Measurements from ENCODE around the gene IDH3B.

IDH3B gene

DNA sequence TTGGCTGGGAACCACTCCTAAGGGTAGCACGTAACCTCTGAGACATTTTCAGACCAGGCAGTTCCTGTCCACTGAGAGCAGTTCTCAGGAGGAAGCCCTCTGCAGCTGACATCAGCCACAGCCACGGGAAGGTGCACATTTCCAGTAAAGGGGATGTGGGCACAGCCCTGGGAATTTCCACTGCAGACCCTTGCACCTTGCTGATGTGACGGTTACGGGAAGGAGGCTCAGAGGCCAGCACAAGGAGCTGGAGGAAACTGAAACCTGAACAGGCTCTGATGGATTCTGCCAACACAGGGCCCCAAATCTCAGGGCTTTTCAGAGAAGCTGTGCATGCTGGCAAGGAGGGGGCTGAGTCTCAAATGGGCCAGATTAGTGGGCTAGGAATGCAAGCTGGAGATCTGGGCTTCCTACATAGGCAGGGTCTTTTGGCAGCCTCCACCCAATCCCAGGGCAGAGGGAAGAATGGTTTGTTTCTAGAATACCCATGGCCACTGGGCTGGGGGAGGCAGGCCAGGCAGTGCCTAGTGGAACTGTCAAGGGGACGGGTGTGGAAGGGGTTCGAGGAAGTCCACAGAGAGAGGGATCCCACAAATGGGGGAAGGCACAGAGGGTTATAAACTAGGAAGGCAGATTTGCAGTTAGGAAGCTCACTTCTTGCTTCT lies 42.8 kb upstream of the IDH3B start:
- H3K4me3 ChIP-seq (ENCODE audit: low read depth, low read length) = no peak overlapping the region
- TF ChIP-seq, protein P1, sequence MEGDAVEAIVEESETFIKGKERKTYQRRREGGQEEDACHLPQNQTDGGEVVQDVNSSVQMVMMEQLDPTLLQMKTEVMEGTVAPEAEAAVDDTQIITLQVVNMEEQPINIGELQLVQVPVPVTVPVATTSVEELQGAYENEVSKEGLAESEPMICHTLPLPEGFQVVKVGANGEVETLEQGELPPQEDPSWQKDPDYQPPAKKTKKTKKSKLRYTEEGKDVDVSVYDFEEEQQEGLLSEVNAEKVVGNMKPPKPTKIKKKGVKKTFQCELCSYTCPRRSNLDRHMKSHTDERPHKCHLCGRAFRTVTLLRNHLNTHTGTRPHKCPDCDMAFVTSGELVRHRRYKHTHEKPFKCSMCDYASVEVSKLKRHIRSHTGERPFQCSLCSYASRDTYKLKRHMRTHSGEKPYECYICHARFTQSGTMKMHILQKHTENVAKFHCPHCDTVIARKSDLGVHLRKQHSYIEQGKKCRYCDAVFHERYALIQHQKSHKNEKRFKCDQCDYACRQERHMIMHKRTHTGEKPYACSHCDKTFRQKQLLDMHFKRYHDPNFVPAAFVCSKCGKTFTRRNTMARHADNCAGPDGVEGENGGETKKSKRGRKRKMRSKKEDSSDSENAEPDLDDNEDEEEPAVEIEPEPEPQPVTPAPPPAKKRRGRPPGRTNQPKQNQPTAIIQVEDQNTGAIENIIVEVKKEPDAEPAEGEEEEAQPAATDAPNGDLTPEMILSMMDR (IDR thresholded peaks at IDR 0.05; ENCODE audit: borderline replicate concordance, insufficient read depth, low read depth, low read length) = no peak

DNA sequence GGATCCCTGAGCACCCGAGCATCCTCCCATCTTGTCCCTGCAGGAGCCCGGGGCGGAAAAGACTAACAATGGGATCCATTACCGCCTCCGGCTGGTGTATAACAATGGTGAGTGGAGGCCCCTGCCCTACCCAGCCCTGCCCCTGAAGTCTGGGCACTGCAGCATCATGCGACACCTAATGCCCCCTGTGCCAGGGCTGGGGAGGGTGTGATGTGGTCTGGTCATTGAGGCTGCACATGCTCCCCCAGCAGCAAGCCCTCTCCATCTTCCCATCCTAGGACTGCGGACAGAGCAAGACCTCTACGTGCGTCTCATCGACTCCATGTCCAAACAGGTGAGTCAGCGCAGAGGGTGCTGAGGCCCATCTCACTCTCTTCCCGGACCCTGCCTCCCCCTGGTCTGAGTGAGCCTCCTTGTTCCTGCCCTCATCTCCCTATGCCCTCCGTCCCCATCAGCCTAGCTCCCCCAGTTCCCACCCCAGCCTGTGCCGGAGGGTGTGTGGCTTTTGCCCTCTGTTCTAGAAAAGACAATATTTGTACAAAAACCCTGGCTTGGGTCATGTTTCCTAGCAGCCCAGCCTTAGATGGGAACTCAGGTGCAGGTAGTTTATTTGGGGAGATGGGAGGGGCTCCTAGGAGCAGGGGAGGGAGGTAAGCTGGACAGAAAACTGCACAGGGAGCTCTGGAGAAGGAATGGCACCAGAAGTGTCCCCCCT lies 42.1 kb upstream of the IDH3B start:
- TF ChIP-seq, protein P1 (IDR thresholded peaks at IDR 0.05; ENCODE audit: borderline replicate concordance, insufficient read depth, low read depth, low read length) = no peak
- no peak overlapping the region for H3K4me3 ChIP-seq (ENCODE audit: low read depth, low read length)

DNA sequence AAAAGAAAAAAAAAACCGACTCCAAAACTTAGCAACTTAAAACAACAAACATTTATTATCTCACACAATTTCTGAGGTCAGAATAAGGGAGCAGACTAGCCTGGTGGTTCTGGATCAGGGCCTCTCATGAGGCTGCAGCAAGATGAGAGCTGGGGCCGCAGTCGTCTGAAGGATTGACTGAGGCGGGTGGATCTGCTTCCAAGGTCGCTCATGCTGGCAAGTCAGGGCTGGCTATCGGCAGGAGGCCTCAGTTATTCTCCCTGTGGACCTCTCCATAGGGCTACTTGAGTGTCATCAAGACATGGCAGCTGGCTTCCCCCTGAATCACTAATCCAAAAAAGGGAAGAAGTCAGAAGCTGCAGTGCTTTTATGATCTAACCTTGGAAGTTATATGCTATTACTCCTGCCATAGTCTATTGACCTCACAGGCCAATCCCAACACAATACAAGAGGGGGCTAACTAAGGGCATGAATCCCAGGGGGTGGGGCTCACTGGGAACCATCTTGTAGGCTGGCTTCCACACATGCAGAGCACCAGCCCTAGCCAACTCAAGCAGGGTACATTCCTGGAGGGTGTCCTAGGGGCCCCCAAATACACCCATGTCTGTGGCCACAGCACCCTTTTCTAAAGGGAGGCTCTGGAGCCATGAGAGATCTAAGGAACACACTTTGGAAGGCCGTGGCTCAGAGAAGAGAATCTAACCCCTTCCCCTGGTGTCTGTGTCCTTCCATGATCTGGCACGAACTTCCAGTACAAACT lies 39.9 kb upstream of the IDH3B start:
- TF ChIP-seq, protein P1 (IDR thresholded peaks at IDR 0.05; ENCODE audit: borderline replicate concordance, insufficient read depth, low read depth, low read length) = no peak
- H3K4me3 ChIP-seq (ENCODE audit: low read depth, low read length) = no peak overlapping the region

DNA sequence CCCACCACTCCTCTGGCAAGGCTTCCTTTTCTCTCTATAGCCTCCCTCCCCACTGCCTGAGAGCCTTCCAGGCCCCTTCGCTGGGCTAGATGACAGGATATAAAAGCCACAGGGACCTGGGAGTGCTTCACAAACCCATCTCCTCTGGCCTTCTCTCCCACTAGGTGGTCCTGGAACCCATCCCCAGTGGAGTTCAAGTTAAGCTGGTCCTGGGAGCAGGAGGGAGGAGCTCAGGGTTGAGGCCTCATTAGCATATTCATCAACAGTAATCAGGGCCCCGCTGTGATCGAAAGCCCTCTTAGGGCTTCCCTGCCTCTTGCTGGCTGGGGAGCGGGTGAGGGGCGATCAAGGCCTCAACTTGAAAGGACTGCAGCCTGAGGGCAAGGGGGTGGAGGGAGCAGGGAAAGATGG lies 37.7 kb upstream of the IDH3B start:
- TF ChIP-seq, protein P1 (IDR thresholded peaks at IDR 0.05; ENCODE audit: borderline replicate concordance, insufficient read depth, low read depth, low read length) = no peak
- H3K4me3 ChIP-seq (ENCODE audit: low read depth, low read length) = no peak overlapping the region

DNA sequence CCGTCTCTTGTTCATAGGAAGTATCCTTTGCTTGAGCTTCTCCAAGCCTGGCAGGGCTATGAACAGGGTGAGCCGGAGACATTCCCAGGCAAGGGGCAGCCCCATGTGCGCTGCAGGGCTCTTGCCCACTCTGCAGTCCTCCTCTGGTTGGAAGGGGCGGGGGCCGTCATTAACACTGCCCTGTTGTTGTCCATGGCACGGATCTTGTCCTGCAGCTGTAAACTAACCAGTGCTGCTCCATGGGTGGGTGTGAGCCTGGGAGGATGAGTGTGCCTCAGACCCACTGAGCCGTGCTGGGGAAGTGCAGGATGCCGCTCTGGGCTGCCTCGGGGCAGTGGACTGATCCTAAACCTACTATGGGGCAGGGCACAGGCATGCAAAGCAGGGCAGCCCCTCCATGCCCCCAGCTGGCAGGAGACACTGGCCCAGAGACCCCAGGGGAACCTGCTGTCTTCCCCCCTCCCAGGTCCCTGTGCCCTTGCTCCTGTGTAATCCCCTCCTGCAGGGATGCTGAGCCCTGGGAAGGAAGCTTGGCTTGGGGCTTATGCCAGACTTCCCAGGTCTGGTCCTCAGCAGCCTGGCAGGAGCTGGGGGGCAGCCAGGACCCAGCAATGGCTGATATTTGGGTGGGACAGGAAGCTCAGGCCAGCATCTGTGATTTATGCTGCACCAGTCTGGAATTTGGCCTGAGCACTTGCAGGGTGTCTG lies 37.1 kb upstream of the IDH3B start:
- no peak overlapping the region for H3K4me3 ChIP-seq (ENCODE audit: low read depth, low read length)
- TF ChIP-seq, protein P1 (IDR thresholded peaks at IDR 0.05; ENCODE audit: borderline replicate concordance, insufficient read depth, low read depth, low read length) = no peak

DNA sequence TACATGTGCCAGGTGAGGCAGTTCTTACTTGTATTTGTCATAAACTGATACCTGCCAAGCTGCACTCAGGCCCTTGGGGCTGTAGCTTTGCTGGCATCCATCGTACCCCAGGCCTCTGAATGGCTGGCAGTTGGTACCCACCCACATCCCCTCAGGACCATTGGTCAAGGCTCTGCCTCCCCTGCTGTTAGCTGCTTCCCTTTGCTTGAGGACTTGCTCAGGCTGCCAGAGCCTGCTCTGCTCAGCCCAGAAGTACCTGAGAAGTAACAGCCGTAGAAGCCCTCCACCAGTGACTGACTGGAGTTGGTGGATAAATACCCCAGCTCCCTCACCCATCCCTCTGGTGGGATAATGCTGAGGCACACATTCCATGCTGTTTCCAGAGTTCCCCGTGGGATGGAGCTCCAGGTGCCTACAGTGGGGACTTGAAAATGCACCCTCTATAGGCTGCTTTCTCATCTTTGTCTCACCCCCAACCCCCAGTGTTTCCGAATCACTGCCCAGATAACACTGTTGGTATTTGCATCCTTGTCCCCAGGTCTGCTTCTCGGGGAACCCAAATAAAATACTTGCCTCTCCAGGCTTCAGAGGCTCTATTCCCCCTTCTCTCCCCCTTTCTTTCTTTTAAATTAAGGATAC lies 35.9 kb upstream of the IDH3B start:
- TF ChIP-seq, protein P1 (IDR thresholded peaks at IDR 0.05; ENCODE audit: borderline replicate concordance, insufficient read depth, low read depth, low read length) = no peak
- no peak overlapping the region for H3K4me3 ChIP-seq (ENCODE audit: low read depth, low read length)

Data from GM12875 (cell line).